ENCODE measurements around the gene MRPL55.

MRPL55 gene

GRCh38 chr1:228066891-228067654 is 42.0 kb downstream of the MRPL55 start:
- no peak for TF ChIP-seq CREB1 (IDR thresholded peaks at IDR 0.05; ENCODE audit: low read depth)
- TF ChIP-seq YY1 (IDR thresholded peaks at IDR 0.05; ENCODE audit: low read depth), result no peak
- TF ChIP-seq TEAD4 (IDR thresholded peaks at IDR 0.05), result no peak

GRCh38 chr1:228066416-228066815 is 42.7 kb downstream of the MRPL55 start:
- TF ChIP-seq TAF1 (IDR thresholded peaks at IDR 0.05; ENCODE audit: low read depth) (no peak), RAD21 (IDR thresholded peaks at IDR 0.05; ENCODE audit: low read depth) (no peak), EGR1 (IDR thresholded peaks at IDR 0.05) (no peak), REST (IDR thresholded peaks at IDR 0.05; ENCODE audit: low read depth) (no peak), USF1 (IDR thresholded peaks at IDR 0.05) (no peak), TCF12 (IDR thresholded peaks at IDR 0.05; ENCODE audit: low read depth) (no peak), ZBTB7A (IDR thresholded peaks at IDR 0.05; ENCODE audit: low read depth) (no peak)

GRCh38 chr1:228065543-228066347 is 43.4 kb downstream of the MRPL55 start:
- no peak for TF ChIP-seq ZBTB7A (IDR thresholded peaks at IDR 0.05; ENCODE audit: low read depth)
- no peak for TF ChIP-seq TCF12 (IDR thresholded peaks at IDR 0.05; ENCODE audit: low read depth)
- no peak for TF ChIP-seq MAX (IDR thresholded peaks at IDR 0.05)
- no peak for TF ChIP-seq RAD21 (IDR thresholded peaks at IDR 0.05; ENCODE audit: low read depth)
- TF ChIP-seq TAF1 (IDR thresholded peaks at IDR 0.05; ENCODE audit: low read depth), result no peak
- TF ChIP-seq EP300 (IDR thresholded peaks at IDR 0.05; ENCODE audit: borderline replicate concordance), result no peak
- no peak for TF ChIP-seq USF1 (IDR thresholded peaks at IDR 0.05)
- no peak for TF ChIP-seq CREB1 (IDR thresholded peaks at IDR 0.05; ENCODE audit: low read depth)
- no peak for TF ChIP-seq EGR1 (IDR thresholded peaks at IDR 0.05)
- TF ChIP-seq FOXM1 (IDR thresholded peaks at IDR 0.05; ENCODE audit: borderline replicate concordance, low read depth), result no peak
- TF ChIP-seq YY1 (IDR thresholded peaks at IDR 0.05; ENCODE audit: low read depth), result no peak
- no peak for TF ChIP-seq TEAD4 (IDR thresholded peaks at IDR 0.05)
- TF ChIP-seq CEBPB (IDR thresholded peaks at IDR 0.05), result no peak
- TF ChIP-seq NFIC (IDR thresholded peaks at IDR 0.05), result no peak
- TF ChIP-seq REST (IDR thresholded peaks at IDR 0.05; ENCODE audit: low read depth), result no peak

- no peak for TF ChIP-seq REST (IDR thresholded peaks at IDR 0.05; ENCODE audit: low read depth)
- TF ChIP-seq ZBTB7A (IDR thresholded peaks at IDR 0.05; ENCODE audit: low read depth), result no peak
- no peak for TF ChIP-seq CEBPB (IDR thresholded peaks at IDR 0.05)
- TF ChIP-seq TAF1 (IDR thresholded peaks at IDR 0.05; ENCODE audit: low read depth), result no peak
- no peak for TF ChIP-seq TEAD4 (IDR thresholded peaks at IDR 0.05)
- no peak for TF ChIP-seq FOXM1 (IDR thresholded peaks at IDR 0.05; ENCODE audit: borderline replicate concordance, low read depth)
- TF ChIP-seq NFIC (IDR thresholded peaks at IDR 0.05), result no peak
- TF ChIP-seq RAD21 (IDR thresholded peaks at IDR 0.05; ENCODE audit: low read depth), result no peak
- no peak for TF ChIP-seq CREB1 (IDR thresholded peaks at IDR 0.05; ENCODE audit: low read depth)
- TF ChIP-seq EGR1 (IDR thresholded peaks at IDR 0.05), result no peak
- TF ChIP-seq YY1 (IDR thresholded peaks at IDR 0.05; ENCODE audit: low read depth), result no peak
- TF ChIP-seq TCF12 (IDR thresholded peaks at IDR 0.05; ENCODE audit: low read depth), result no peak
- no peak for TF ChIP-seq EP300 (IDR thresholded peaks at IDR 0.05; ENCODE audit: borderline replicate concordance)
- no peak for TF ChIP-seq USF1 (IDR thresholded peaks at IDR 0.05)
- no peak for TF ChIP-seq MAX (IDR thresholded peaks at IDR 0.05)
These were observed 44.2 kb downstream of the MRPL55 start for GRCh38 chr1:228064741-228065542.
